HG03565 (cell line): ENCODE data around the gene ATP6V0B.

Source experiments
- ATAC-seq: cut with Tn5 transposase; IDR thresholded peaks from one replicate; pipeline ENCODE4 v1.9.1; 2021; ENCODE audit warnings: mild to moderate bottlenecking, moderate library complexity; ENCODE audit not compliant: unreplicated experiment

ATP6V0B gene

GRCh38 chr1:43968348-43968948, 6.3 kb upstream of the ATP6V0B start:
- no peak for ATAC-seq

GRCh38 chr1:43969416-43969745, 5.4 kb upstream of the ATP6V0B start:
- no peak for ATAC-seq

- ATAC-seq, result peak; percentile 71
These were observed 4.9 kb upstream of the ATP6V0B start, which contains the start of gene DPH2 for GRCh38 chr1:43969746-43970466. Gene DPH2, plus strand, starts transcription at chr1:43970010. Its CDS starts 166 bp downstream, at chr1:43970176.

GRCh38 chr1:43970502-43970901, 4.3 kb upstream of the ATP6V0B start:
- no peak for ATAC-seq

GRCh38 chr1:43970911-43971310, 3.8 kb upstream of the ATP6V0B start:
- ATAC-seq, result no peak

GRCh38 chr1:43971336-43971980, 3.3 kb upstream of the ATP6V0B start:
- no peak for ATAC-seq

GRCh38 chr1:43973981-43974442, 748 bp upstream of the ATP6V0B start:
- no peak for ATAC-seq

- no peak for ATAC-seq
These were observed 645 bp downstream of the ATP6V0B start for GRCh38 chr1:43975249-43975961.

- ATAC-seq, result no peak
These were observed 1.3 kb downstream of the ATP6V0B start for GRCh38 chr1:43976045-43976444.

GRCh38 chr1:43976890-43977289, 2.1 kb downstream of the ATP6V0B start:
- no peak for ATAC-seq

- no peak for ATAC-seq
These were observed 2.9 kb downstream of the ATP6V0B start for GRCh38 chr1:43977376-43978263.

GRCh38 chr1:43978264-43978550, 3.4 kb downstream of the ATP6V0B start:
- no peak for ATAC-seq

- no peak for ATAC-seq
These were observed 3.9 kb downstream of the ATP6V0B start, which contains the start of gene B4GALT2 for GRCh38 chr1:43978551-43979260. Gene B4GALT2, plus strand, starts transcription at chr1:43979210. Its CDS starts 1,951 bp downstream, at chr1:43981161.

GRCh38 chr1:43979261-43979527, 4.4 kb downstream of the ATP6V0B start:
- no peak for ATAC-seq

- no peak for ATAC-seq
These were observed 4.9 kb downstream of the ATP6V0B start for GRCh38 chr1:43979528-43980254.

GRCh38 chr1:43980255-43981134, 5.7 kb downstream of the ATP6V0B start:
- no peak for ATAC-seq

- no peak for ATAC-seq
These were observed 6.4 kb downstream of the ATP6V0B start for GRCh38 chr1:43981135-43981491.

GRCh38 chr1:43981636-43982035, 6.9 kb downstream of the ATP6V0B start:
- ATAC-seq, result no peak

GRCh38 chr1:43982241-43982640, 7.5 kb downstream of the ATP6V0B start:
- no peak for ATAC-seq
